ENCODE data around the gene TULP4.
"Not testable (repeated sequence)": the region's sequence is repeated elsewhere in the genome, so short reads cannot be mapped to it uniquely, and the experiment has no call there.

DNA sequence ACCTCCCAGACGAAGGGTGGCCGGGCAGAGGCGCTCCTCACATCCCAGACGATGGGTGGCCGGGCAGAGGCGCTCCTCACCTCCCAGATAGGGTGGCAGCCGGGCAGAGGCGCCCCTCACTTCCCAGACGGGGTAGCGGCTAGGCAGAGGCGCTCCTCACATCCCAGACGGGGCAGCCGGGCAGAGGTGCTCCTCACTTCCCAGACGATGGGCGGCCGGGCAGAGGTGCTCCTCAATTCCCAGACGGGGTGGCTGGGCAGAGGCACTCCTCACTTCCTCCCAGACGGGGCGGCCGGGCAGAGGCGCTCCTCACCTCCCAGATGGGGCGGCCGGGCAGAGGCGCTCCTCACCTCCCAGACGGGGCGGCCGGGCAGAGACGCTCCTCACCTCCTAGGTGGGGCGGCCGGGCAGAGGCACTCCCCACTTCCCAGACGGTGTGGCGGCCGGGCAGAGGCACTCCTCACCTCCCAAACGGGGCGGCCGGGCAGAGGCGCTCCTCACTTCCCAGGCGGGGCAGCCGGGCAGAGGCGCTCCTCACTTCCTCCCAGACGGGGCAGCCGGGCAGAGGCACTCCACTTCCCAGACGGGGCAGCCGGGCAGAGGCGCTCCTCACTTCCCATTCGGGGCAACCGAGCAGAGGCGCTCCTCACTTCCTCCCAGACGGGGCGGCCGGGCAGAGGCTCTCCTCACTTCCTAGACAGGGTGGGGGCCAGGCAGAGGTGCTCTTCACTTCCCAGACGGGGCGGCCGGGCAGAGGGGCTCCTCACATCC lies 37.4 kb downstream of the TULP4 start:
- TF ChIP-seq, protein P1, sequence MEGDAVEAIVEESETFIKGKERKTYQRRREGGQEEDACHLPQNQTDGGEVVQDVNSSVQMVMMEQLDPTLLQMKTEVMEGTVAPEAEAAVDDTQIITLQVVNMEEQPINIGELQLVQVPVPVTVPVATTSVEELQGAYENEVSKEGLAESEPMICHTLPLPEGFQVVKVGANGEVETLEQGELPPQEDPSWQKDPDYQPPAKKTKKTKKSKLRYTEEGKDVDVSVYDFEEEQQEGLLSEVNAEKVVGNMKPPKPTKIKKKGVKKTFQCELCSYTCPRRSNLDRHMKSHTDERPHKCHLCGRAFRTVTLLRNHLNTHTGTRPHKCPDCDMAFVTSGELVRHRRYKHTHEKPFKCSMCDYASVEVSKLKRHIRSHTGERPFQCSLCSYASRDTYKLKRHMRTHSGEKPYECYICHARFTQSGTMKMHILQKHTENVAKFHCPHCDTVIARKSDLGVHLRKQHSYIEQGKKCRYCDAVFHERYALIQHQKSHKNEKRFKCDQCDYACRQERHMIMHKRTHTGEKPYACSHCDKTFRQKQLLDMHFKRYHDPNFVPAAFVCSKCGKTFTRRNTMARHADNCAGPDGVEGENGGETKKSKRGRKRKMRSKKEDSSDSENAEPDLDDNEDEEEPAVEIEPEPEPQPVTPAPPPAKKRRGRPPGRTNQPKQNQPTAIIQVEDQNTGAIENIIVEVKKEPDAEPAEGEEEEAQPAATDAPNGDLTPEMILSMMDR (IDR thresholded peaks at IDR 0.05), result not testable (repeated sequence)
- TF ChIP-seq POLR2A, POLR2AphosphoS5 (IDR thresholded peaks at IDR 0.05): not testable (repeated sequence)
